Trophoblast cell (in vitro differentiated cells and primary cell): ENCODE data around the gene TIMM21.

Experiments
- DNase-seq, 2 donors: peaks; one replicate each; pipeline ENCODE4 v3.0.0-alpha.2; 2016
- H2AFZ ChIP-seq: 2 replicates; pipeline ENCODE4 v1.6.1; 2013; ENCODE audit warnings: low read length, moderate library complexity, mild to moderate bottlenecking; ENCODE audit not compliant: insufficient read depth, poor library complexity
- H2AK5ac ChIP-seq: 2 replicates; pipeline ENCODE4 v1.6.1; 2013; ENCODE audit warnings: mild to moderate bottlenecking, low read length
- H2BK120ac ChIP-seq: 2 replicates; pipeline ENCODE4 v1.6.1; 2013; ENCODE audit warnings: low read length, mild to moderate bottlenecking, moderate library complexity; ENCODE audit not compliant: insufficient read depth, poor library complexity
- H2BK12ac ChIP-seq: 2 replicates; pipeline ENCODE4 v1.6.1; 2013; ENCODE audit warnings: mild to moderate bottlenecking, low read length, moderate library complexity
- H2BK5ac ChIP-seq: 2 replicates; pipeline ENCODE4 v1.6.1; 2013; ENCODE audit warnings: low read length, low read depth, moderate library complexity, mild to moderate bottlenecking; ENCODE audit not compliant: poor library complexity
- H3K14ac ChIP-seq: 2 replicates; pipeline ENCODE4 v1.6.1; 2013; ENCODE audit warnings: mild to moderate bottlenecking, low read length
- H3K18ac ChIP-seq: 2 replicates; pipeline ENCODE4 v1.6.1; 2013; ENCODE audit warnings: mild to moderate bottlenecking, low read length
- H3K23ac ChIP-seq: 2 replicates; pipeline ENCODE4 v1.6.1; 2013; ENCODE audit warnings: low read length
- H3K27ac ChIP-seq: 2 replicates; pipeline ENCODE4 v1.5.1; 2013; ENCODE audit warnings: low read depth, mild to moderate bottlenecking, inconsistent platforms, low read length, moderate library complexity
- H3K27me3 ChIP-seq: 2 replicates; pipeline ENCODE4 v1.6.1; 2013; ENCODE audit warnings: inconsistent platforms, mild to moderate bottlenecking, low read length, moderate library complexity; ENCODE audit not compliant: insufficient read depth
- H3K36me3 ChIP-seq, 2 experiments: 1 replicate in 1 of 2; 2 replicates in 1 of 2; pipeline ENCODE4 v1.6.1; 2013; ENCODE audit warnings: low read length in 2 of 2, mild to moderate bottlenecking in 2 of 2, moderate library complexity in 1 of 2; ENCODE audit not compliant: insufficient read depth in 2 of 2, control insufficient read depth in 1 of 2
- H3K4ac ChIP-seq: 2 replicates; pipeline ENCODE4 v1.6.1; 2013; ENCODE audit warnings: low read depth, mild to moderate bottlenecking, low read length, moderate library complexity
- H3K4me1 ChIP-seq, 2 experiments: 1 replicate in 1 of 2; 2 replicates in 1 of 2; pipeline ENCODE4 v1.6.1; 2013; ENCODE audit warnings: low read length in 2 of 2, mild to moderate bottlenecking in 2 of 2, moderate library complexity in 1 of 2; ENCODE audit not compliant: insufficient read depth in 2 of 2, control insufficient read depth in 1 of 2
- H3K4me2 ChIP-seq: 2 replicates; pipeline ENCODE4 v1.6.1; 2013; ENCODE audit warnings: inconsistent platforms, mild to moderate bottlenecking, low read length, moderate library complexity
- H3K4me3 ChIP-seq: 2 replicates; pipeline ENCODE4 v1.5.1; 2013; ENCODE audit warnings: mild to moderate bottlenecking, low read depth, low read length, inconsistent platforms
- H3K79me1 ChIP-seq: one replicate; pipeline ENCODE4 v1.6.1; 2013; ENCODE audit warnings: low read length
- H3K79me2 ChIP-seq: 2 replicates; pipeline ENCODE4 v1.6.1; 2013; ENCODE audit warnings: low read length, mild to moderate bottlenecking; ENCODE audit not compliant: control insufficient read depth, insufficient read depth, poor library complexity
- H3K9ac ChIP-seq: 2 replicates; pipeline ENCODE4 v1.6.1; 2013; ENCODE audit warnings: mild to moderate bottlenecking, low read length
- H3K9me3 ChIP-seq: 2 replicates; pipeline ENCODE4 v1.6.1; 2013; ENCODE audit warnings: low read depth, mild to moderate bottlenecking, control low read depth, inconsistent platforms, low read length; ENCODE audit not compliant: insufficient read depth
- H4K12ac ChIP-seq: 2 replicates; pipeline ENCODE4 v1.6.1; 2013; ENCODE audit warnings: low read depth, mild to moderate bottlenecking, low read length, moderate library complexity
- H4K8ac ChIP-seq: 2 replicates; pipeline ENCODE4 v1.6.1; 2013; ENCODE audit warnings: low read depth, mild to moderate bottlenecking, low read length, moderate library complexity
- H4K91ac ChIP-seq: one replicate; pipeline ENCODE4 v1.6.1; 2013; ENCODE audit warnings: low read depth, mild to moderate bottlenecking, low read length, moderate library complexity
- whole genome bisulfite sequencing: extraction: QIAGEN DNeasy Blood & Tissue Kit; methylation state at CpG from one replicate; pipeline ENCODE4 v1.1.7; 2013; ENCODE audit warnings: missing lambda C conversion rate; ENCODE audit not compliant: insufficient read length, insufficient coverage; ENCODE audit errors: extremely low coverage; 5-methylcytosine and 5-hydroxymethylcytosine counted together

Gene TIMM21

DNA sequence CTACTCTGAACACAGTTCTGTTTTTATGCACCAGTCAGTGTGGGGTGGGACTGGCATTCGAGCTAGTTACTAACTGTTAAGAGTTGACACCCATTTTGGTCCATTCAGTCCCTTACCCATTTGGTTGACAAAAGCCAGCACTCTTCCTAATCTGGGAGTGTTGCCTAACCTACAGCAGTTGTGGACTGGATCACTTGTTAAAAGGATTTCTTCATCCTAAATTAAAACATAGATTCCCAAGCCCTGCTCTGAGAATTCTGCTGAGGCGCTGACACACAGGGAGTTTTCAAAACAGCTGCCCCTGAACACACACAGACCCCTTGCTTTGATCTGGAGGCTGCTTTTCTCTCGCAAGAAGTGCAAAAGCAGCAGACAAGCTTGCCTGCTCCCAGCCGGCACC lies 6.4 kb downstream of the TIMM21 start:
- Histone ChIP-seq H4K91ac (no peak overlapping the region), H2BK5ac (no peak overlapping the region), H4K8ac (no peak overlapping the region), H3K4me1 (peaks cover 1 to 3% of the 10 kb centered on the region in 2 experiments), H3K9ac (no peak overlapping the region), H3K27ac (no peak overlapping the region), H2BK120ac (no peak overlapping the region), H3K4me3 (no peak overlapping the region), H3K79me2 (no peaks in the 10 kb centered on the region), H3K18ac (no peak overlapping the region), H3K14ac (no peak overlapping the region), H3K4me2 (no peak overlapping the region), H3K9me3 (no peaks in the 10 kb centered on the region), H4K12ac (no peak overlapping the region), H2AFZ (no peak overlapping the region), H2AK5ac (no peak overlapping the region), H2BK12ac (no peak overlapping the region), H3K79me1 (no peaks in the 10 kb centered on the region), H3K27me3 (no peaks in the 10 kb centered on the region), H3K36me3 (peaks cover 15 to 23% of the 10 kb centered on the region in 2 experiments), H3K4ac (no peak overlapping the region), H3K23ac (no peak overlapping the region)
- WGBS, result no CpG with 5 or more reads among the region's 4 CpGs
- DNase-seq, result no peak

DNA sequence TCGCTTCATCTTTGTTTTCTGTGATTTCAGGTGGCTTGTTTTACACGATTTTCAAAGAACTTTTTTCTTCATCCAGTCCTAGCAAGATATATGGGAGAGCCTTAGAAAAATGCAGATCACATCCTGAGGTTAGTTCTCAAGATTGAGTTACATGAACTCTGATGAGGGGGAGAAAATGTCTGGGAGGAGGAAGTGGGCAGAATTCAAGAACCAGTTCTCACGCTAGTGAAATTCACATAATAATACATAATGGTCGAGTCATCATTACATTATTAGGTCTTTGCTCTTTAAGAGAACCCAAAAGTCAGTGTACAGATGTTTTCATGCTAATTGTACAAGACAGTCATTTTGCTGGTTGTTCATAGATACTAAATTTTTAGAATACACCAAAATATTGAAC lies 7.0 kb downstream of the TIMM21 start:
- H3K4me3 ChIP-seq, result no peak overlapping the region
- no CpG with 5 or more reads among the region's 4 CpGs for WGBS
- no peak overlapping the region for H3K27ac ChIP-seq
- H3K79me2 ChIP-seq, result no peaks in the 10 kb centered on the region
- H3K79me1 ChIP-seq, result no peaks in the 10 kb centered on the region
- H3K4me2 ChIP-seq, result no peak overlapping the region
- H4K8ac ChIP-seq, result no peak overlapping the region
- H3K36me3 ChIP-seq, result peaks cover 17 to 22% of the 10 kb centered on the region in 2 experiments
- H3K9ac ChIP-seq, result no peak overlapping the region
- no peak overlapping the region for H4K91ac ChIP-seq
- H2AFZ ChIP-seq, result no peak overlapping the region
- H3K4me1 ChIP-seq, result no peaks in the 10 kb centered on the region
- H2BK5ac ChIP-seq, result no peak overlapping the region
- no peak overlapping the region for H3K4ac ChIP-seq
- no peak overlapping the region for H2AK5ac ChIP-seq
- H3K27me3 ChIP-seq, result no peaks in the 10 kb centered on the region
- no peak overlapping the region for H3K23ac ChIP-seq
- no peak overlapping the region for H4K12ac ChIP-seq
- H3K14ac ChIP-seq, result no peak overlapping the region
- no peak overlapping the region for H2BK120ac ChIP-seq
- no peaks in the 10 kb centered on the region for H3K9me3 ChIP-seq
- no peak overlapping the region for H2BK12ac ChIP-seq
- H3K18ac ChIP-seq, result no peak overlapping the region
- no peak for DNase-seq

DNA sequence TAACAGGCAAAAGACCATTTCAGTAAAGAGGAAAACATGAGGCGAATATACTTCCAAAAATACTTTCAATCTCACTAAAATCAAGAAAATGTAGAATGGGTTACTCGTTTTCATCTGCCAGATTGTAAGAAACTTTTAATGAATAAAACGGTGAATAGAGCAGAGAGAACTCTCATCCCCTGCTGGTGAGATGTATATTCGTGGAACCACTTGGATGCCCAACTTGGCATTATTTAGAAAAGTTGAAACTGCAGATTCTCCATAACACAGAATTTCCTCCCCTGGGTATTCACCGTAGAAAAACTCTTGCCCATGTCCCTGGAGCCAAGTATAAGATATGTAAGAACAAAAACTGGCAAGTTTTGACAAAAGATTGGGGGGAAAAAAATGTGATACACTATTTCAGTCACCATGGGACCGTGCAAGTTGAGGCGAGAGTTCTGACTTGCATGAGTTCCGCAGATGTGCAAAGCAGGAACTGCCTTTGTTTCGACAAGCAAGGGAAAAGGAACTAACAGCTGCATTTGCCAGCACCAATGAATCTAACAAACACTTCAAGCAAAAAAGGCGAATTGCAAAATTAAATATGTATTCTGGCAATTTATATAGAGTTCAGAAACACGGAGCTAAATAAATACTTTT lies 14.8 kb downstream of the TIMM21 start:
- Histone ChIP-seq H3K79me2 (no peaks in the 10 kb centered on the region), H3K18ac (no peak overlapping the region), H3K4me2 (no peak overlapping the region), H2AFZ (no peak overlapping the region), H3K4me3 (no peak overlapping the region), H3K27me3 (no peaks in the 10 kb centered on the region), H4K91ac (no peak overlapping the region), H2BK5ac (no peak overlapping the region), H3K4ac (no peak overlapping the region), H3K9me3 (no peaks in the 10 kb centered on the region), H3K23ac (no peak overlapping the region), H2BK12ac (no peak overlapping the region), H4K8ac (no peak overlapping the region), H4K12ac (no peak overlapping the region), H3K14ac (no peak overlapping the region), H3K4me1 (no peaks in the 10 kb centered on the region), H3K9ac (no peak overlapping the region), H3K79me1 (no peaks in the 10 kb centered on the region), H3K27ac (no peak overlapping the region), H2BK120ac (no peak overlapping the region), H3K36me3 (peaks cover 5% of the 10 kb centered on the region in 2 experiments), H2AK5ac (no peak overlapping the region)
- no peak for DNase-seq
- no CpG with 5 or more reads among the region's 11 CpGs for WGBS

DNA sequence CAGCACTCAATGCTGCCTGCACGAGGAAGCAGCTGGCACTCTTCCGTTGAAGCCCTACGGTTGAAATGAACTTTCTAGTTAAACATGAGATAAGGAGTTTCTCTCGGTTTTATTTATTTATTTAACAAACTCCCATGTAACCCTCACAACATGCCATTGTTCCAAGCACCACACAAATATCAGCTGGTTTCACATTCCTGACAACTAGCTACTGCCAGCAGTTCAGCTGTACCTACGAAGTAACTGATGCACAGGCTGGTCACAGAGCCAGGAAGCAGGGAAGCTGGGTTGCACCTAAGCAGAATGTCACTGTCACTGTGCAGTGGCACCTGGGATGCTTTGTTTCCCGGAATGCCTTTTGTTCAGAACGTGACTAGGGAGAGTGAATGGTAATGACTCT lies 18.1 kb downstream of the TIMM21 start:
- Histone ChIP-seq H2BK12ac (no peak overlapping the region), H3K27ac (no peak overlapping the region), H3K9ac (no peak overlapping the region), H3K4ac (no peak overlapping the region), H3K14ac (no peak overlapping the region), H2AFZ (no peak overlapping the region), H3K4me1 (no peaks in the 10 kb centered on the region), H3K79me1 (no peaks in the 10 kb centered on the region), H4K12ac (no peak overlapping the region), H2BK5ac (no peak overlapping the region), H2AK5ac (no peak overlapping the region), H3K23ac (no peak overlapping the region), H4K8ac (no peak overlapping the region), H3K18ac (no peak overlapping the region), H3K4me2 (no peak overlapping the region), H4K91ac (no peak overlapping the region), H3K4me3 (peak overlapping the region; percentile 16), H3K9me3 (no peaks in the 10 kb centered on the region), H3K79me2 (no peaks in the 10 kb centered on the region), H3K27me3 (no peaks in the 10 kb centered on the region), H2BK120ac (no peak overlapping the region), H3K36me3 (no peaks in the 10 kb centered on the region)
- no CpG with 5 or more reads among the region's 7 CpGs for WGBS
- DNase-seq, result no peak
